KMS-11 (cell line): ENCODE data around the gene KCND2.

ENCODE experiments used
- H2AFZ ChIP-seq: fragments of 200-600 bp; sonication (generic); 2 replicates; pipeline ENCODE4 v1.6.1; 2016; ENCODE audit warnings: antibody characterized with exemption, mixed run types, low read depth
- H3K27ac ChIP-seq: fragments of 200-600 bp; sonication (generic); 2 replicates; pipeline ENCODE4 v1.6.1; 2016; ENCODE audit warnings: mild to moderate bottlenecking, mixed run types
- H3K27me3 ChIP-seq: fragments of 200-600 bp; sonication (generic); 2 replicates; pipeline ENCODE4 v1.6.1; 2017; ENCODE audit warnings: mild to moderate bottlenecking, low read depth, mixed run types, moderate library complexity; ENCODE audit not compliant: insufficient read depth
- H3K36me3 ChIP-seq: fragments of 200-600 bp; sonication (generic); 2 replicates; pipeline ENCODE4 v1.6.1; 2017; ENCODE audit warnings: mild to moderate bottlenecking, mixed run types; ENCODE audit not compliant: insufficient read depth
- H3K4me1 ChIP-seq: fragments of 200-600 bp; sonication (generic); 2 replicates; pipeline ENCODE4 v1.6.1; 2016; ENCODE audit warnings: mild to moderate bottlenecking, low read depth, mixed run types; ENCODE audit not compliant: poor library complexity, severe bottlenecking
- H3K4me2 ChIP-seq: fragments of 200-600 bp; sonication (generic); 2 replicates; pipeline ENCODE4 v1.7.0; 2016; ENCODE audit warnings: mild to moderate bottlenecking, mixed run types
- H3K4me3 ChIP-seq: fragments of 200-600 bp; sonication (generic); IDR thresholded peaks from 2 replicates; pipeline ENCODE4 v1.6.1; 2017; ENCODE audit warnings: low read depth, low read length, mixed read lengths; ENCODE audit not compliant: insufficient read depth
- H3K79me2 ChIP-seq: fragments of 200-600 bp; sonication (generic); 2 replicates; pipeline ENCODE4 v1.6.1; 2016; ENCODE audit warnings: low read depth, mixed run types; ENCODE audit not compliant: insufficient read depth
- H3K9ac ChIP-seq: fragments of 200-600 bp; sonication (generic); 2 replicates; pipeline ENCODE4 v1.6.1; 2016; ENCODE audit warnings: mild to moderate bottlenecking, mixed run types
- H4K20me1 ChIP-seq: fragments of 200-600 bp; sonication (generic); 2 replicates; pipeline ENCODE4 v1.6.1; 2016; ENCODE audit warnings: mild to moderate bottlenecking, mixed run types; ENCODE audit not compliant: insufficient read depth
- CTCF ChIP-seq: fragments of 200-600 bp; sonication (generic); conservative IDR thresholded peaks from 2 replicates; pipeline ENCODE4 v1.6.1; 2017; ENCODE audit warnings: low read depth, mild to moderate bottlenecking, antibody characterized with exemption, low read length, moderate library complexity, mixed read lengths

Gene KCND2

GRCh38 chr7:120504386-120504785 lies 231.4 kb downstream of the KCND2 start:
- H3K4me1 ChIP-seq = no peaks in the 10 kb centered on the region
- no peak overlapping the region for H3K4me2 ChIP-seq
- no peak for TF ChIP-seq CTCF
- no peaks in the 10 kb centered on the region for H3K36me3 ChIP-seq
- H3K27me3 ChIP-seq = no peaks in the 10 kb centered on the region
- no peak overlapping the region for H3K4me3 ChIP-seq
- no peaks in the 10 kb centered on the region for H4K20me1 ChIP-seq
- H3K9ac ChIP-seq = no peak overlapping the region
- no peak overlapping the region for H2AFZ ChIP-seq
- no peak overlapping the region for H3K27ac ChIP-seq
- no peaks in the 10 kb centered on the region for H3K79me2 ChIP-seq

- no peak overlapping the region for H3K4me3 ChIP-seq
- H3K4me1 ChIP-seq = no peaks in the 10 kb centered on the region
- no peaks in the 10 kb centered on the region for H3K36me3 ChIP-seq
- H3K9ac ChIP-seq = no peak overlapping the region
- H2AFZ ChIP-seq = no peak overlapping the region
- no peaks in the 10 kb centered on the region for H3K27me3 ChIP-seq
- H3K79me2 ChIP-seq = no peaks in the 10 kb centered on the region
- no peak for TF ChIP-seq CTCF
- H3K4me2 ChIP-seq = no peak overlapping the region
- H3K27ac ChIP-seq = no peak overlapping the region
- no peaks in the 10 kb centered on the region for H4K20me1 ChIP-seq
Observed at GRCh38 chr7:120505770-120506169, 232.8 kb downstream of the KCND2 start.

DNA sequence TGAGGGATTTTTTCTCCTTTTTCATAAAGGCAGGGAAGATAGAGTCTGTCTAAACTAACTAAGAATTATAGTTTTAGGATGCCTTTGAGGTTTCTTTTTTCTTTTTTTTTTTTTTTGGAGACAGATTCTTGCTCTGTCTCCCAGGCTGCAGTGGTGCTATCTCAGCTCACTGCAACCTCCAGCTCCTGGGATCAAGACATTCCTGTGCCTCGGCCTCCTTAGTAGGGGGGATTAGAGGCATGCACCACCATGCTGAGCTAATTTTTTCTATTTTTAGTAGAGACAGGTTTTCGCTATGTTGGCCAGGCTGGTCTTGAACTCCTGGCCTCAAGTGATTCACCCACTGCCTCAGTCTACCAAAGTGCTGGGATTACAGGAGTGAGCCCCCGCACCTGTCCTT lies 239.7 kb downstream of the KCND2 start:
- Histone ChIP-seq H3K79me2 (no peaks in the 10 kb centered on the region), H3K4me1 (no peaks in the 10 kb centered on the region), H3K27me3 (no peaks in the 10 kb centered on the region), H2AFZ (no peak overlapping the region), H3K9ac (no peak overlapping the region), H3K4me2 (no peak overlapping the region), H3K27ac (no peak overlapping the region), H3K36me3 (no peaks in the 10 kb centered on the region), H3K4me3 (no peak overlapping the region), H4K20me1 (no peaks in the 10 kb centered on the region)
- TF ChIP-seq CTCF = no peak

GRCh38 chr7:120519224-120519623 lies 246.2 kb downstream of the KCND2 start:
- Histone ChIP-seq H3K27me3 (no peaks in the 10 kb centered on the region), H3K4me2 (no peak overlapping the region), H2AFZ (no peak overlapping the region), H3K79me2 (no peaks in the 10 kb centered on the region), H3K36me3 (no peaks in the 10 kb centered on the region), H3K9ac (no peak overlapping the region), H3K27ac (no peak overlapping the region), H4K20me1 (no peaks in the 10 kb centered on the region), H3K4me1 (no peaks in the 10 kb centered on the region), H3K4me3 (no peak overlapping the region)
- no peak for TF ChIP-seq CTCF
